Thoracic aorta endothelial cell (primary cell): Measurements from ENCODE around the gene CPSF7. TPM values are rescaled to one million over a fixed set of nuclear protein-coding genes. Genes with fewer than 3 reads are reported as not detected.

ENCODE experiments used
- small RNA-seq: library from RNA; depleted of rRNA; stranded (forward); fragments of <200 nt; gene quantifications from one replicate; pipeline ENCODE3, GENCODE V24; 2012
- total RNA-seq: library from RNA; depleted of rRNA; stranded (reverse); fragments of >200 nt; gene quantifications from 2 replicates; pipeline ENCODE4 v1.2.3, GENCODE V29; 2012

CPSF7 gene, protein sequence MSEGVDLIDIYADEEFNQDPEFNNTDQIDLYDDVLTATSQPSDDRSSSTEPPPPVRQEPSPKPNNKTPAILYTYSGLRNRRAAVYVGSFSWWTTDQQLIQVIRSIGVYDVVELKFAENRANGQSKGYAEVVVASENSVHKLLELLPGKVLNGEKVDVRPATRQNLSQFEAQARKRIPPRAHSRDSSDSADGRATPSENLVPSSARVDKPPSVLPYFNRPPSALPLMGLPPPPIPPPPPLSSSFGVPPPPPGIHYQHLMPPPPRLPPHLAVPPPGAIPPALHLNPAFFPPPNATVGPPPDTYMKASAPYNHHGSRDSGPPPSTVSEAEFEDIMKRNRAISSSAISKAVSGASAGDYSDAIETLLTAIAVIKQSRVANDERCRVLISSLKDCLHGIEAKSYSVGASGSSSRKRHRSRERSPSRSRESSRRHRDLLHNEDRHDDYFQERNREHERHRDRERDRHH
- 33.4 and 39.3 TPM in 2 replicates for total RNA-seq

DNA sequence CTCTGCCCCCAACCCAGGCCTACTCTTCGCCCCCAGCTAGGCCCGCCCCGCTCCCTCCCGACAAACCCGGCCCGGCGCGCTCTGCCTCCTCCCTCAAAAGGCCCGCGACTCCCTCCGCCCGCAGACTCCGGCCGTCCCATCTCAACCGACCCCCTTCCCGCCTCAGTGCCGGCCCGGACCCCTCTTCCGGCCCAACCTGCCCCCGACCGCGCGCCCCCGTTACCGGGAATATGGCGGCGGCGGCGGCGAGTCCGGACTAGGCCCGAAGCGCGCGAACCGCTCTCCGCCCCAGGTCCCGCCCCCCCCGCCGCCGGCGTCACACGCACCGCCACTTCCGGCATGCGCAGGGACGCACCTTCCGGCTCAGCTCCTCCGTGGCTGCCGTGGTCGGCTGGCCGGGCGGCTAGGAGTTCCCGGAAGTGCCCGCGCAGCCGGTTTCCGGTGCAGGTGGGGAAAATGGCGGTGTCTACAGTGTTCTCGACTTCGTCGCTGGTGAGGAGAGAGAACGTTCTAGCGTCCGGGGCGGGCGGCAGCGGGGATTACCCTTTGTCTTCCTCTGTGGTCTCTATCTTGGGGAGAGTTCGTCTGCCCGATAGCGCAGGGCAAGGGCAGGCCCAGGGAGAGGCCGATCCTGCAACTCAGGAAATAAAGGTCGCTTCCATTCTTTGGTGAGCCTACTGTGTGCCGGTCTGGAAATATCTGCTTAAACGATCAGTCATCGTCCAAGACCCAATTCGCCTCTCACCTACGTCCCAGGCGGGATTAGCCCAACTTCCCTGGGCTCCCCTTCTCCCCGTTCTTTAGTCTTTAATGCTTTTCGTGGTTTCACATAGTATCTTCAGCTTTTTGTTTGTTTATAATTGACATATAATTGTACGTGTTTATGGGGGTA is at the start of gene CPSF7, which contains the start of gene SDHAF2:
Gene CPSF7, minus strand, starts transcription at position 285 of the 892 bp plus-strand sequence. CDS start 740 bp downstream, outside the sequence.
Gene SDHAF2, plus strand, starts transcription at position 434 of the 892 bp plus-strand sequence. Its CDS starts 23 bp downstream, at position 457.

DNA sequence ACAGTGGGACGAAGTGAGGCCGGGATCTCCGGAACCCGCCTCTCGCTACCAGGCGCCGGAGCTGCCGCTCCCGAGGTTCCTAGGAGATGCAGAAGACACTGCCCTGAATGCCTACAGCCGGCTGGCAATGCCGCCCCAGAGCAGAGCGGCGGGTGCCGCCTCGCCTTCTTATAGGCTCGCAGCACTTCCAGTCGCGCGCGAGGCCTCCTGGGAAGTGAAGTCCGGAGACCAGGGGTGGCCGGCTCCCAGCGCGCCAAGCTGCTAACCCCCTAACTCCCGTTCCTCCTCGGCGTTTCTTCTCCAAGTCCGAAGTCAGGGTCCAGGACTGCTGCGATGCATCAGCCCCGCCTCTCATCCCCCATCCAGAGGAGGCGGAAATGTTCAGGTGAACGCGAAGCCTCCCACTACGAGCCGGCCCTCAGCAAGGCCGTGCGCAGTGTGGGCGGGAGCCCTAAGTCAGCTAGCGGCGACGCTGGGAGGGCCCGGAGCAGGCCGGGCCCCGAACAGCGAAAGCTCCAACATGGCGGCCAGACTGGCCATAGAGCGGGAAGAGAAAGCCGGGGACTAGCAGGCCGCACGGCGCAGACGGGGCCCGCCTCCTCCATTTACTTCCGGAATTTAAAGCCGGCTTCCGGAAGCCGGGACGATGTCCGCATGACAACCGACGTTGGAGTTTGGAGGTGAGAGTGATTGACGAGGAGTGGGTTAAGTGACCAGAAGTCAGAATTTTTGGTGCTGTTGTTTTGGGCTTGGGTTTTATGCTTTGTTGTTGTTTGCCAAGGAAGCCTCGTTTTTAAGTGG is 67.8 kb downstream of the CPSF7 start, which contains the start of the genes CYB561A3 and TMEM138:
Gene CYB561A3, minus strand, starts transcription at position 142 of the 801 bp plus-strand sequence. CDS start 5,169 bp downstream, outside the sequence.
Gene TMEM138, plus strand, starts transcription at position 634 of the 801 bp plus-strand sequence. CDS start 2,017 bp downstream, outside the sequence.

Small RNA genes within 50 kb of the gene (small RNA-seq; reads per million reads assigned to genes)
- 0.49 reads per million for gene RN7SL23P

Other genes with a start within 250 kb of the CPSF7 start
- gene PGA3, start 226.5 kb downstream of the CPSF7 start, total RNA-seq, result not detected in 2 replicates
- gene PGA4, start 207.6 kb downstream of the CPSF7 start, total RNA-seq, result not detected in 2 replicates
- not detected in 2 replicates for gene PGA5, start 188.8 kb downstream of the CPSF7 start, total RNA-seq
- 3.8 and 6.4 TPM in 2 replicates for gene VWCE, start 134.7 kb downstream of the CPSF7 start, total RNA-seq
- 233 and 251 TPM in 2 replicates for gene DDB1, start 96.9 kb downstream of the CPSF7 start, total RNA-seq
- 14.9 and 23.0 TPM in 2 replicates for gene TKFC, start 96.7 kb downstream of the CPSF7 start, total RNA-seq
- gene CYB561A3, start 68.1 kb downstream of the CPSF7 start, total RNA-seq, result 31.1 and 37.2 TPM in 2 replicates
- 21.4 and 22.5 TPM in 2 replicates for gene TMEM138, start 67.6 kb downstream of the CPSF7 start, total RNA-seq
- 10.3 and 11.3 TPM in 2 replicates for gene TMEM216, start 37.4 kb downstream of the CPSF7 start, total RNA-seq
- 51.5 and 60.1 TPM in 2 replicates for gene SDHAF2, start 149 bp upstream of the CPSF7 start, total RNA-seq
- gene LRRC10B, start 78.8 kb upstream of the CPSF7 start, total RNA-seq, result not detected in 2 replicates
- gene SYT7, start 151.1 kb upstream of the CPSF7 start, total RNA-seq, result 0.13 and 0.36 TPM in 2 replicates